HG03045 (cell line): ENCODE measurements around the gene ISG20L2.

ENCODE experiments used
- ATAC-seq: cut with Tn5 transposase; IDR thresholded peaks from one replicate; pipeline ENCODE4 v1.9.1; 2021; ENCODE audit warnings: mild to moderate bottlenecking, moderate library complexity; ENCODE audit not compliant: unreplicated experiment

The ISG20L2 gene

GRCh38 chr1:156742017-156742416 lies 13.5 kb upstream of the ISG20L2 start:
- ATAC-seq, result no peak

DNA sequence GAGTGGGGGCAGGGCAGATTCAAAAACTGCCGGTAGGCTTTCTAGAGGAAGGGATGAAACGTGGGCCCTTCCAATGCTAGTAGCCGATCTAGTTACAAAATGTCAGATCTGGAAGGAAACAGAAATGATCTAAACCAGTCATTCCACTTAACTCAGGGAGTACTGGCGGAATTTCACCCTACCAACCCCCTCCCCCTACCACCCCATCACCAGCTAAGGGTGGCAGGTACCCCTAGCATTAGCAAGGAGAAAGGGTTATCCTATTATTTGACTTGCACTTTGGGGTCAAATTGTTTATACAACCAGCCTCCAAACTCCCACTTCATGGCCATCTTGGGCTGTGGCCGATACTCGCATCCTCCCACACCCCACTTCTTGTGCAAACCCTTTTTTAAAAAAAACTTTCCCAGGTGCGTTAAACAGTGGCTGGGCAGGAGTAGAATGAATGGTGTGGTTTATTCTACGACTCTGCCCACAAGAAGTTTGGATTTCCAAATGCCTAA lies 13.0 kb upstream of the ISG20L2 start:
- peak; percentile 6 for ATAC-seq

- peak; percentile 76 for ATAC-seq
These were observed 12.3 kb upstream of the ISG20L2 start, which contains the start of gene MRPL24 for GRCh38 chr1:156740741-156741480. MRPL24 (minus strand) TSS chr1:156741088; CDS start chr1:156738704, 2,384 bp downstream.

GRCh38 chr1:156740237-156740740 lies 11.7 kb upstream of the ISG20L2 start:
- no peak for ATAC-seq

DNA sequence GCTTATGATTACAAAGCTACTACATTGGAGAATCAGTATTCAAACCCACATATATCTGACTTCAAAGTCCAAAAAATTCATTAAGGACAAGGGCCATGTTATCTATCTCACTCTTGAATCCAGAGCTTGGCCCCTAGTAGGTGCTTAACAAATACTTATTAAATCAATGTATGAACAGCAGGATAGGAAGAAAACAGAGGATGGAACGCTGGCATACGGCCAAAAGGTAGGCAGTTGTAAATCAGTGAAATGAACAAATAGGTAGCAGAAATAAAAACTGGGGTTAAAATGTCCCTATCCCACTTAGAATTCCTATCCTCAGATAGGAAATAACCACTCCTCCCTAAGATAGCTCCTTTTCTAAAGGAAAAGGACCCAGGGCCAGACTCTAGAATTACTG lies 10.3 kb upstream of the ISG20L2 start:
- ATAC-seq, result no peak

DNA sequence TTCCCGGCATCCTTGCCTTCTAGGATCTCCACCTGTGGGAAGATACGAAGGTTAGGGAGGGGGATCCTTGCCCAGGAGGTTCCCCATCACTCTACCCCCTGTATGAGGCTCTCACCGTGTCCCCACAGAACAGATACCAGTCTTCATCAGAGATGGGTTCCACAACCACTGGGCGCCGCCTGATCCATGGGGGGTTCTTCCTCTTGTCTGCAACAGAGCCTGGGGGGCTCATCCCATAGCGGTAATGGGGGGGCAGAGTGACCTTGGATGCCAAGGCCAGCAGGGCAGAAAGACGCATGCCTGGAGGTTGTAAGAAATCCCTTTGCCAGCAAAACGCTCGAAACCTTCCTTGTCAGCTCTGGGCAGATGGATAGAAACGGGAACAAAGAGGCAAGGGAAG lies 9.8 kb upstream of the ISG20L2 start:
- no peak for ATAC-seq

DNA sequence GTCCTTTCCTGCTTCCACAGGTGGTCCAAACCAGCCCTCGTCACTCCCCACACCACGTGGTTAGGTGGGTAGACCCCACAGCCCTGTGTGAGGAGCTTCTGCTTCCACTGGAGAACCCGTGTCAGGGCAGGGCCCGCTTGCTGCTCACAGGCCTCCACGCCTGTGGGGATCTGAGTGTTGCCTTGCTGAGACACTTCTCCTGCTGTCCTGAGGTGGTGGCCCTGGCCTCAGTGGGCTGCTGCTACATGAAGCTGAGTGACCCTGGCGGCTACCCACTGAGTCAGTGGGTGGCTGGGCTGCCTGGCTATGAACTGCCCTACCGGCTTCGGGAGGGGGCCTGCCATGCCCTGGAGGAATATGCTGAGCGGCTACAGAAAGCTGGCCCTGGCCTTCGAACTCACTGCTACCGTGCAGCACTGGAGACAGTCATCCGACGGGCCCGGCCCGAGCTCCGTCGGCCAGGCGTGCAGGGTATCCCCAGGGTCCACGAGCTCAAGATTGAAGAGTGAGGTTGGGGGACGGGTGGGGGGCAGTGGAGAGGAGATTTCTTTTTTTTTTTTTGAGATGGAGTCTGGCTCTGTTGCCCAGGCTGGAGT lies 5.5 kb upstream of the ISG20L2 start:
- ATAC-seq, result no peak

DNA sequence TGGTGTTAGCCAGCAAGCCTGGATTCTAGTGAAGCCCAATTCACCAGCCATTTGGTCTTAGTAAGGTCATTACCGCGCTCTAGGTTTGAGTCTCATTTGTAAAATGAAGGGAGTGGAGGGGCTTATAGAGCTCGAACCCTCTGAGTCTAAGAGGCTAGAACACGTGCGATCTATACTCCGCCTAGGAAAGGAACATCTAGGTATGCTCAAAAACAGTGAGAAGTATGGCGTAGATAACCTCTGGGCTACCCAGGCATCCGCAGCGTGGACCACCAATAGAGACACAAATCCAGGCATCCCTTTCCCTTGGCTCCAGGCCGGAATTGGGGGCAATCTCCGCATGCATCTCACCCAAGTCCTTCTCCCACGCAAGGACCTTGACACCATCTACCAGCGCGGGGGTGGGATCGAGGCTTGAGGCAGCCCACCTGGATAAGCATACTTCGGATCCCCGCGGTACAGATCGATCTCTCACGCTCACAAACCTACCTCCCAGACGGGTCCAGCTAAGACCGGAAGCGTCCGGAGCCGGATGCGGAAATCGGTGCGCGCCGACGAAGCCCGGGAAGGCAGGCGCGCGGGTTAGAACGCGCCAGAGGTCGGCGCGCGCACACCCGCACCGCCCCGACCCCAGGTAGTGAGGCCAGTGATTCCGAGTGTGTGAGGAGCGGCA lies 504 bp downstream of the ISG20L2 start, which contains the start of gene METTL25B:
METTL25B (plus strand) TSS at position 544 of the 673 bp plus-strand sequence. CDS start 636 bp downstream, outside the sequence.
- ATAC-seq, result peak; percentile 55

- ATAC-seq, result no peak
These were observed 1.1 kb downstream of the ISG20L2 start for GRCh38 chr1:156727492-156727891.

- ATAC-seq, result no peak
These were observed 1.9 kb downstream of the ISG20L2 start for GRCh38 chr1:156726549-156727226.

DNA sequence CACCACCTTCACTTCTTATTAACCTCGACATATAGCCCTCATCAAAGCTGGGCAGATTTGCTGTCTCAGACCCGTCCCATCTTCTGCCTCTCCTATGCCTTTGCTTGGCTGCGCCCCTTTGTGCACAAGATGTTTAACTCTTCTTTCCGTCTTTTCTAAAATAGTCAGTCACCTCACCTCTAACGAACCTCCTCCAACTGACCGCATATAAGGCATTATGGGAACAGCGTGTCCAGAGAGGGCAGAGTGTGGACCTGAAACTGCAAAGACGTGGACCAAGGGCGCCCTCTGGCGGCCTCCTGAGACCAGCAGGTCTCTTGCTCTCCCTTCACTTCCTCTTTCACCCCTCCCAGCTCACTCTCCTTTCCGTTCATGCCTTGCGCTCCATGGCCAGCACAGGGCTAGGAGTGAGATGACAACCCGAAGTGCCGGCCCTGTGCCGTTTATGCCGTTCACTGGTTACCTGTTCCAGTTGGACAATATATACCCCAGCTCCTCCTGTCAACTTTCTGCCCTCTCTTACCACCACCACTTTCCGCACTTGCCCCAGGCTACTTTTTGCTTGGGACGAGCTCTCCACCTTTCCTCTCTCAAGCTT lies 2.8 kb downstream of the ISG20L2 start:
- ATAC-seq, result peak; percentile 30

DNA sequence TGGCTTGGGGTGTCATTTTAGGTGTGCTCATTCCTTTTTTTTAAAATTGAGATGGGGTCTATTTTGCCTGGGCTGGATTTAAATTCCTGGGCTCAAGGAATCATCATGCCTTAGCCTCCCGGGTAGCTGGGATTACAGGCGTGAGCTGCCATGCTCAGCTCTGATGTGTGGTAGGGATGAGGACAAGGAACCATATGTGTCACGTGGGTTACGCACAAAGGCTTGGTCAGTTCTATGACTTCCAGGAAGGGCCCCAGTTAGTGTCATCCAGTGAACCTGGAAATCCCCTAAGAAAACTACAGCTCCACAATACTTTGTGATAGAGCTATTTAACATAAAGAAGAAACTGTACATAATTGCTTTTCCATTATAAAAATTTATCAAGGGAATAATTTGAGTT lies 7.0 kb downstream of the ISG20L2 start:
- no peak for ATAC-seq

DNA sequence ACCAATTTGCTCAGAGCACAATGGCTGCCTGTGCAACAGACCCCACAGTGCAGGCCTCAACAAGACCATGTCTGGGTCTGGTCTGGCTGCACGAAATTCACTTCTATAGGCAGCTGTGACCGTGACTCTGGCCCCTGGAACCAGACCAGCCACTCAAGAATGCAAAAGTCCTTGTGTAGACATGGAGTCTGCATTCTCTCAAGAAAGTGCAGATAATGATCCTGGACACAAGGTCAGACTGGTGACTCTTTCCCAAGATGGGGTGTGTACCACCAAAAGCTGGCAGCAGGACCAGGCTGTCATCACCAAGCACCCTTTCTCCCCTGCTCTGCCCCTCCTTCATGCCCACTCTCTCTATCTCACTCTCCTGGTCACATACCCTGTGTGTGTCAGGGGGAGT lies 7.4 kb downstream of the ISG20L2 start:
- no peak for ATAC-seq

DNA sequence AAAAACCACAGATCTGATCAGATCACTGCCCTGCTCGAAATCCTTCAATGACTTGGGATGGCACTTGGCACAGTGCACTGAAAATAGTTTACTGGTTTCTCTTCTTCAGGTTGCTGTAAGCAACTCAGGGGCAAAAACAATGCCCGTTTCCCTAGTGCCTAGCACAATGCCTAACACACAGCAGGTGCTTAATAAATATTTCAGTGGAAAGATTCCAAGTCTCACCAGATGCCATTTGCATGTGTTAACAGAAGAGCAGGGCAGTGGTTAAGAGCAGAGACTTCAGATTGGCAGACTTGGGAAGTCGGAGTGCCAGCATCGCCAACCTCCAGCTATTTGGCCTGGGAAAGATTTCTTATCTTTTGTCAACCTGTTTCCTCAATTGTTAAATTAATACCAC lies 11.2 kb downstream of the ISG20L2 start:
- ATAC-seq, result no peak

GRCh38 chr1:156714830-156715229 lies 13.7 kb downstream of the ISG20L2 start:
- no peak for ATAC-seq

DNA sequence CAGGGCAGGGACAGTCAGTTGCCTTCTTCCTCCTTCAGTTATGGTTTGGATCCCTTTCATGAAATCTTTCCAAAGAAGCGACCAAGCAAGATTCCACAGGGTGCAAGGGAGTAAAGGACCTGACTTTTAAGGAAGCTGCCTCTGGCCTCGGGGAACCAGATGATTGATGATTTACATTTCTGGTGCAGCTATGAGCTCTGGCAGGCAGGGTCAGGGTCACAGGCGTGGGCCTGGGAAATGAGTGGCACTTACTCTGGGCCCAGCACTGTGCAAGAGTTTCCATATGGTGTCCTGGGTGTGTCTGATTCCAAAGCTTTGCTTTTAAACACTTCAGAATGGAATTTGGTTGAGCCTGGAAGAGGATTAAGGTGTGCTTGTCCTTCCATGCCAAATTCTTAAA lies 15.9 kb downstream of the ISG20L2 start:
- no peak for ATAC-seq

- no peak for ATAC-seq
These were observed 17.4 kb downstream of the ISG20L2 start for GRCh38 chr1:156711011-156711817.

GRCh38 chr1:156709757-156710489 lies 18.6 kb downstream of the ISG20L2 start:
- no peak for ATAC-seq

DNA sequence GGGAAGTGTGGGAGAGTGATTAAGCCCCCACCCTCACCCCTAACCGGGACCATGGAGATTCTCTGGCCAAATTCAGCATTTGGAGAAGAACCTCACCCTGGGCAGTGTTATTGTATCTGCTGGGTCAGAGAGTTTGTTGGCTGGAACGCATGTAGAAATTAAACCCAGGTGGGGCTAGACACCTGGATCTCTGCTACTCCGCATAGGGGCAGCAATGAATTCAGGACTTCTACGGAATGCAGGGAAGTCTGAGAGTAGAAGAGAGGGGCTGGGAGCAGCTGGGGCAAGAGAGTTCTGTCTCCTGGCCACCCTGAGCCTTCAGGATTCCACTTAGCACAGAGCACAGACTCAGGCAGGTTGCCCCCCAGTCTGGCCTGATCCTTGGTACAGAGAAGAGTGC lies 19.5 kb downstream of the ISG20L2 start:
- no peak for ATAC-seq
